A549 (cell line): ENCODE data around the gene NMRAL1. TPM values are rescaled to one million over a fixed set of nuclear protein-coding genes. Genes with fewer than 3 reads are reported as not detected.
A peak's percentile ranks its signal among the peaks of the same experiment; 100 is the strongest.

Source experiments
- ATAC-seq, 2 experiments: fragments of 200-7000 bp in 1 of 2; fragments of >200 bp in 1 of 2; cut with Nextera tagmentation in 1 of 2; cut with Tn5 transposase in 1 of 2; 3 replicates each; pipeline versions ENCODE4 v1.8.0 to v1.9.1; 2018 to 2020; ENCODE audit warnings: mild to moderate bottlenecking in 1 of 2, moderate library complexity in 1 of 2
- CTCF ChIA-PET: fragments of 300-600 bp; sonication (Branson Sonifier 250); formaldehyde crosslinking; extraction: SDS; loops from one replicate; lab custom pipeline; 2021; ENCODE audit warnings: antibody characterized with exemption, inconsistent platforms; lab: Yijun Ruan, JAX
- POLR2A ChIA-PET: fragments of 350-600 bp; formaldehyde crosslinking; extraction: SDS; loops from one replicate; lab custom pipeline; 2021; ENCODE audit warnings: antibody characterized with exemption, inconsistent platforms; lab: Yijun Ruan, JAX
- DNase-seq, 2 experiments: peaks; one replicate each; pipeline versions ENCODE4 v3.0.0 to v3.0.0-alpha.2; 2011 to 2016; ENCODE audit warnings: low read depth in 1 of 2, low spot score in 1 of 2
- FAIRE-seq: peaks from 2 replicates; lab custom pipeline; 2011; peaks lifted over from hg19 to GRCh38; lab: Jason Lieb, UNC
- H3K27ac ChIP-seq, 2 experiments: fragments of >200 bp; sonication (Bioruptor Twin); formaldehyde crosslinking; 3 replicates each; pipeline ENCODE4 v1.5.1; 2016 to 2017
- H3K4me1 ChIP-seq: fragments of >200 bp; sonication (Bioruptor Twin); formaldehyde crosslinking; 3 replicates; pipeline ENCODE4 v1.6.1; 2016
- H3K4me2 ChIP-seq: fragments of >200 bp; sonication (Bioruptor Twin); formaldehyde crosslinking; 3 replicates; pipeline ENCODE4 v1.6.1; 2016
- H3K4me3 ChIP-seq: fragments of >200 bp; sonication (Bioruptor Twin); formaldehyde crosslinking; 3 replicates; pipeline ENCODE4 v1.5.1; 2016
- H3K9me3 ChIP-seq: fragments of >200 bp; sonication (Bioruptor Twin); formaldehyde crosslinking; 3 replicates; pipeline ENCODE4 v1.6.1; 2016
- BHLHE40 ChIP-seq: IDR thresholded peaks from 2 replicates; pipeline ENCODE4 v1.6.1; 2012; ENCODE audit warnings: low read depth, low read length, inconsistent platforms
- CEBPB ChIP-seq, 2 experiments: fragments of >200 bp in 1 of 2; sonication (Bioruptor Twin) in 1 of 2; formaldehyde crosslinking in 1 of 2; IDR thresholded peaks; 2 replicates each; pipeline ENCODE4 v1.6.1; 2012 to 2016
- E2F6 ChIP-seq: IDR thresholded peaks from 2 replicates; pipeline ENCODE4 v1.6.1; 2012; ENCODE audit warnings: low read depth, borderline replicate concordance
- ELK1 ChIP-seq: fragments of 150-350 bp; IDR thresholded peaks from 2 replicates; pipeline ENCODE4 v1.6.1; 2014; ENCODE audit warnings: low read depth, mild to moderate bottlenecking, low read length
- EP300 ChIP-seq, 2 experiments: fragments of >200 bp; sonication (Bioruptor Twin); formaldehyde crosslinking; IDR thresholded peaks; 2 replicates in 1 of 2; 3 replicates in 1 of 2; pipeline ENCODE4 v1.6.1; 2016 to 2017
- ESRRA ChIP-seq: fragments of 150-350 bp; IDR thresholded peaks from 2 replicates; pipeline ENCODE4 v1.6.1; 2014; ENCODE audit warnings: mild to moderate bottlenecking, low read length, borderline replicate concordance
- FOSL2 ChIP-seq, 2 experiments: fragments of 450-650 bp in 1 of 2; fragments of >200 bp in 1 of 2; sonication (Bioruptor Twin) in 1 of 2; formaldehyde crosslinking; IDR thresholded peaks; 2 replicates each; pipeline versions ENCODE4 v1.5.0 to v1.6.1; 2016 to 2020; ENCODE audit warnings: mild to moderate bottlenecking in 1 of 2, moderate library complexity in 1 of 2
- GATA3 ChIP-seq: IDR thresholded peaks from 2 replicates; pipeline ENCODE4 v1.6.1; 2012; ENCODE audit warnings: borderline replicate concordance
- HOXA7 ChIP-seq: fragments of 250-450 bp; sonication (Bioruptor Pico); IDR thresholded peaks from 2 replicates; pipeline ENCODE4 v1.5.0; 2020; ENCODE audit warnings: mild to moderate bottlenecking, moderate library complexity
- HOXB5 ChIP-seq: fragments of 250-450 bp; sonication (Bioruptor Pico); IDR thresholded peaks from 2 replicates; pipeline ENCODE4 v1.5.0; 2020; ENCODE audit warnings: mild to moderate bottlenecking, moderate library complexity
- JUNB ChIP-seq: fragments of >200 bp; sonication (Bioruptor Twin); formaldehyde crosslinking; IDR thresholded peaks from 2 replicates; pipeline ENCODE4 v1.6.1; 2016
- MAFK ChIP-seq: fragments of 450-650 bp; IDR thresholded peaks from 2 replicates; pipeline ENCODE4 v1.6.1; 2014; ENCODE audit not compliant: partially characterized antibody
- MYC ChIP-seq: IDR thresholded peaks from 2 replicates; pipeline ENCODE4 v1.6.1; 2012; ENCODE audit warnings: mild to moderate bottlenecking, inconsistent platforms, low read length, improper control_type of control experiment, borderline replicate concordance
- NFE2L2 ChIP-seq: fragments of 150-350 bp; conservative IDR thresholded peaks from 2 replicates; pipeline ENCODE4 v1.6.1; 2014; ENCODE audit warnings: low read length
- NR3C1 ChIP-seq: fragments of >200 bp; sonication (Bioruptor Twin); formaldehyde crosslinking; IDR thresholded peaks from 3 replicates; pipeline ENCODE4 v1.6.1; 2017
- PHF8 ChIP-seq: fragments of 200-600 bp; sonication (generic); IDR thresholded peaks from 2 replicates; pipeline ENCODE4 v1.6.1; 2016; ENCODE audit warnings: low read depth, mild to moderate bottlenecking, antibody characterized with exemption, moderate library complexity, borderline replicate concordance
- SMC3 ChIP-seq: fragments of >200 bp; sonication (Bioruptor Twin); formaldehyde crosslinking; IDR thresholded peaks from 3 replicates; pipeline ENCODE4 v1.6.1; 2018; ENCODE audit warnings: inconsistent platforms
- TFCP2L1 ChIP-seq: fragments of 250-450 bp; sonication (Bioruptor Pico); IDR thresholded peaks from 2 replicates; pipeline ENCODE4 v1.5.0; 2021; ENCODE audit warnings: mild to moderate bottlenecking
- TP53 ChIP-seq: fragments of 250-450 bp; sonication (Bioruptor Pico); IDR thresholded peaks from 2 replicates; pipeline ENCODE4 v1.5.0; 2021; ENCODE audit warnings: mild to moderate bottlenecking, moderate library complexity
- ZC3H11A ChIP-seq: fragments of 450-650 bp; IDR thresholded peaks from 2 replicates; pipeline ENCODE4 v1.6.1; 2014; ENCODE audit warnings: antibody characterized with exemption, mild to moderate bottlenecking
- WGBS: methylation state at CpG from one replicate; pipeline ENCODE4 v1.1.6; 2017; ENCODE audit errors: missing lambda C conversion rate; 5-methylcytosine and 5-hydroxymethylcytosine counted together
- polyA plus RNA-seq, 4 experiments: library from polyadenylated mRNA; depleted of rRNA in 3 of 4; stranded (reverse); fragments of >200 nt; fragmentation: RNase III in 1 of 4; extraction: RNeasy Plus Mini Kit Qiagen cat#74134 plus additional on column Dnase treatment in 1 of 4; gene quantifications; 2 replicates in 3 of 4; 3 replicates in 1 of 4; pipeline ENCODE4 v1.2.3, GENCODE V29; 2011 to 2017
- TF ChIP-seq, protein P1 (sequence below): fragments of >200 bp; sonication (Bioruptor Twin); formaldehyde crosslinking; IDR thresholded peaks from 2 replicates; pipeline ENCODE4 v1.6.1; 2016
- TF ChIP-seq, protein P2 (sequence below): fragments of 250-450 bp; sonication (Bioruptor Pico); IDR thresholded peaks from 2 replicates; pipeline ENCODE4 v1.5.0; 2020; ENCODE audit warnings: low read depth, mild to moderate bottlenecking, moderate library complexity
- TF ChIP-seq, protein P3 (sequence below): fragments of 250-450 bp; sonication (Bioruptor Pico); IDR thresholded peaks from 2 replicates; pipeline ENCODE4 v1.5.0; 2021; ENCODE audit warnings: mild to moderate bottlenecking, moderate library complexity, borderline replicate concordance

Gene NMRAL1
- polyA plus RNA-seq, 2 of the 4 experiments (the other 2 are of a cell fraction): 36.4 to 48.8 TPM

DNA sequence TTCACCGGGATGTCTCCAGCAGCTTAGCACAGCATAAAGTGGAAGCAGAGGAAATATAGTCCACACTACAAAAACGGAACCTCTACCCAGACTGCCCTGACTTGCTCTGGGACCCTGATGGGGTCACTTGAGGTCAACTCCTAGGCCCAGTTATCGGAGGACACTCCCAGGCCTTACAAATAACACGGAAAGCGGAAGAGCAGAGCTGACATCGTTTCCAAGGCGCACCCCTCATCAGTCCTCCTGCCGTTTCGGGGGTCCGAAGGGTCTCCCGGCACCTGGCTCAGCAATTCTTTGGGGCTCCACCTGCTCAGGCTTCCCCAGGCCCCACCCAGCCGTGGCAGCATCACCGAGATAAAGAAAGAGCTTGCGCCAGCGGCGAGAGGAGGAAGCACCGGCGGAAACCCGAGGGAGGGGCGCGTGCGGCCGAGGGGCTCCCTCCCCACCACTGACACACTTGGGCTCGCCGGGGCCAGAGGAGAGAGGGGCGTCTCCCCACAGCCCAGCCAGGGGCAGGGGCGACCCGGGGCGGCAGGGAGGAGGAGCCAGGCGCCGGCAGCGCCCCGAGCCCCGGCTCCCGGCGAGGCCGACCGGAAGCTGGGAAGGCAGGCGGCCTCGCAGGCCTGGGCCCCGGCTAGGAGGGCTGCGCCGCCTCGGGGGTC lies 58.8 kb downstream of the NMRAL1 start:
- no peak for FAIRE-seq
- Histone ChIP-seq H3K27ac (peak overlapping the region; percentile 73 to 91), H3K9me3 (no peaks in the 10 kb centered on the region)
- TF ChIP-seq MAFK (peak; percentile 21), GATA3 (0 out of 2 replicates have a peak, but pooled peaks have one; percentile 2), JUNB (no peak)
- TF ChIP-seq, all 56 proteins: peak for 2
- 22% methylated on average over 5 of the region's 44 CpGs for WGBS
- CTCF ChIA-PET: interaction anchor here (0.7 to 32.6 kb wide), 7 partner anchors 13 to 162 kb away, joined by 3 to 833 read pairs (median 7); partner anchors contain the start of genes NMRAL1 and VASN
- ATAC-seq (peak; percentile 63 to 70), DNase-seq (peak in 1 of 2 experiments; percentile 54)
- Histone ChIP-seq H3K4me1 (peaks cover 8% of the 10 kb centered on the region), H3K4me2 (peak overlapping the region; percentile 91), H3K4me3 (peak overlapping the region; percentile 83)
- POLR2A ChIA-PET: interaction anchor here (0.5 to 1.6 kb wide), 3 partner anchors 9 to 84 kb away, joined by 3 to 4 read pairs (median 3); partner anchors contain the start of gene PAM16

DNA sequence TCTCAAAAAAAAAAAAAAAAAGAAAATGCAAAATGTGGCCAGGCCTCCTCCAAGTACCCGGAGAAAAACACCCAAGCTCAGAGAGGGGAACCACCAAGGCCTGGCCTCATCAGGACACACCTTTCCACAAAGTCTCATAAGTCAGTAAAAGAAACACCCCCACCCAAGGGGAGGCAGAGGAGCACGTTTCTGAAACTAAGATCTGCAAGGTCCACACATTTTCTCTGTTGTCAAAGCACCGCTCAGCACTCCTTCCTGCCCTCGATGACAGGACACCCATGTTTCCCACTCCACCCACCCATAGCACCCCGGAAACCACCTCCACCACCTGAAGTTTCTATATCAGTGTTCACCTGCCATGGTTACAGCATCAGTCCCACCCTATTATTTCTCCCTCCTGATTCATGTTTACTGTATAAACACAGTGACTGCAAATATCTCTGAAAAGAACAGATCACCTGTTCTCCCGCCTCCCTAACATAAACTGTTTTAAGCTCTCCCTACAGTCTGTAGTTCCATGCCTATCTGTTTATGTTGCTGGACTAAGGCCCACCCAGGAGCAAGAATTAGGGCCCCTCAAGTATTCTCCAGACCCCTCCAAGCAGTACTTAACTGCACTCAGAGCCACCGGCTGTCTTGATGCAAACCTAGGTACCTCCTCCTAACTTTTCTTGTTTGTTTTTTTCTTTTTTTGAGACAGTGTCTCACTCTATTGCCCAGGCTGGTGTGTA lies 60.1 kb downstream of the NMRAL1 start:
- Histone ChIP-seq H3K9me3 (no peaks in the 10 kb centered on the region), H3K27ac (no peak overlapping the region), H3K4me1 (peaks cover 8% of the 10 kb centered on the region), H3K4me3 (no peak overlapping the region), H3K4me2 (peak overlapping the region; percentile 91; the same call in 2 of the 3 replicates)
- ATAC-seq (no peak), DNase-seq (no peak), FAIRE-seq (no peak)
- WGBS: 91% methylated on average over 7 of the region's 7 CpGs
- ChIA-PET POLR2A (interaction anchor here (0.5 to 0.9 kb wide), 2 partner anchors 12 to 231 kb away, joined by 5 to 6 read pairs; no protein-coding TSS in a partner anchor), CTCF (interaction anchor here (0.6 to 32.6 kb wide), 5 partner anchors 12 to 125 kb away, joined by 3 to 833 read pairs (median 3); partner anchors contain the start of gene VASN)
- no peak for TF ChIP-seq HOXA7 (CRISPR knock-in tag)
- no peak for TF ChIP-seq BHLHE40
- no peak for TF ChIP-seq FOSL2 (IDR thresholded peaks at IDR 0.05)
- TF ChIP-seq FOSL2 (CRISPR knock-in tag; IDR thresholded peaks at IDR 0.05): no peak
- no peak for TF ChIP-seq JUNB
- no peak for TF ChIP-seq MYC
- TF ChIP-seq ZC3H11A: no peak
- TF ChIP-seq E2F6: no peak
- TF ChIP-seq NR3C1: no peak
- no peak for TF ChIP-seq ESRRA
- TF ChIP-seq, protein P1, sequence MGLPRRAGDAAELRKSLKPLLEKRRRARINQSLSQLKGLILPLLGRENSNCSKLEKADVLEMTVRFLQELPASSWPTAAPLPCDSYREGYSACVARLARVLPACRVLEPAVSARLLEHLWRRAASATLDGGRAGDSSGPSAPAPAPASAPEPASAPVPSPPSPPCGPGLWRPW: no peak
- TF ChIP-seq, all 56 proteins: peak for 0

DNA sequence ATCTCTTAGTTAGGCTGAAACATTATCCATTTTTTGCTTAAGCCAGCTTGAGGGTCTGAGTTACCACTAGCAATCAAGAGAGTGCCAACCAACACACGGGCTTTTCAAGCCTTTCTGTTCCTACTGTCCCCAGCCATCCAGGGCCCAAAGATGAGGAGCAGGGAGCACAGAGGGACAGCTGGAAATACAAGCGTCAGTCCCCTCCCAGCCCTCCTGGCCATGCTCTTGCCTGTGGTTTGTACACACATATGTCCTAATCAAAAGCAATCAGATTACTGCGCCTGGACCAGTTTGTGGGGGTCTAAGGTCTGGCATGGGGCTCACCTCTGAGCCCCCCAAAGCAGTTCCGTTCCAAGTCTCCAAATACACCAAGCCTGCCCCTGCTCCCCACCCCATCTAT lies 61.6 kb downstream of the NMRAL1 start:
- WGBS: 94% methylated on average over 4 of the region's 4 CpGs
- H3K4me2 ChIP-seq: no peak overlapping the region
- ChIA-PET POLR2A (no interaction called here), CTCF (interaction anchor here (1.2 to 32.6 kb wide), 3 partner anchors 10 to 159 kb away, joined by 3 to 833 read pairs (median 273); partner anchors contain the start of gene VASN)
- FAIRE-seq (no peak), DNase-seq (no peak), ATAC-seq (no peak)
- H3K9me3 ChIP-seq: no peaks in the 10 kb centered on the region
- TF ChIP-seq HOXB5 (CRISPR knock-in tag) (no peak), TP53 (CRISPR knock-in tag) (no peak)
- TF ChIP-seq, protein P2, sequence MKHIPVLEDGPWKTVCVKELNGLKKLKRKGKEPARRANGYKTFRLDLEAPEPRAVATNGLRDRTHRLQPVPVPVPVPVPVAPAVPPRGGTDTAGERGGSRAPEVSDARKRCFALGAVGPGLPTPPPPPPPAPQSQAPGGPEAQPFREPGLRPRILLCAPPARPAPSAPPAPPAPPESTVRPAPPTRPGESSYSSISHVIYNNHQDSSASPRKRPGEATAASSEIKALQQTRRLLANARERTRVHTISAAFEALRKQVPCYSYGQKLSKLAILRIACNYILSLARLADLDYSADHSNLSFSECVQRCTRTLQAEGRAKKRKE: no peak
- peaks cover 8% of the 10 kb centered on the region for H3K4me1 ChIP-seq
- no peak overlapping the region for H3K27ac ChIP-seq
- no peak overlapping the region for H3K4me3 ChIP-seq

- CTCF ChIA-PET: interaction anchor here (1.1 to 32.6 kb wide), 4 partner anchors 9 to 152 kb away, joined by 3 to 833 read pairs (median 456); partner anchors contain the start of gene VASN
- Histone ChIP-seq H3K9me3 (no peaks in the 10 kb centered on the region), H3K4me3 (no peak overlapping the region), H3K4me2 (no peak overlapping the region), H3K27ac (no peak overlapping the region), H3K4me1 (peaks cover 8% of the 10 kb centered on the region)
- WGBS: 95% methylated on average over 8 of the region's 8 CpGs
- POLR2A ChIA-PET: no interaction called here
- FAIRE-seq (no peak), DNase-seq (no peak), ATAC-seq (no peak)
- TF ChIP-seq CEBPB (IDR thresholded peaks at IDR 0.05) (no peak), NFE2L2 (no peak), BHLHE40 (no peak), NR3C1 (no peak), EP300 (IDR thresholded peaks at IDR 0.05) (no peak), SMC3 (no peak), TFCP2L1 (CRISPR knock-in tag) (no peak), ZC3H11A (no peak), PHF8 (no peak), MYC (no peak), ELK1 (no peak)
- TF ChIP-seq, protein P3, sequence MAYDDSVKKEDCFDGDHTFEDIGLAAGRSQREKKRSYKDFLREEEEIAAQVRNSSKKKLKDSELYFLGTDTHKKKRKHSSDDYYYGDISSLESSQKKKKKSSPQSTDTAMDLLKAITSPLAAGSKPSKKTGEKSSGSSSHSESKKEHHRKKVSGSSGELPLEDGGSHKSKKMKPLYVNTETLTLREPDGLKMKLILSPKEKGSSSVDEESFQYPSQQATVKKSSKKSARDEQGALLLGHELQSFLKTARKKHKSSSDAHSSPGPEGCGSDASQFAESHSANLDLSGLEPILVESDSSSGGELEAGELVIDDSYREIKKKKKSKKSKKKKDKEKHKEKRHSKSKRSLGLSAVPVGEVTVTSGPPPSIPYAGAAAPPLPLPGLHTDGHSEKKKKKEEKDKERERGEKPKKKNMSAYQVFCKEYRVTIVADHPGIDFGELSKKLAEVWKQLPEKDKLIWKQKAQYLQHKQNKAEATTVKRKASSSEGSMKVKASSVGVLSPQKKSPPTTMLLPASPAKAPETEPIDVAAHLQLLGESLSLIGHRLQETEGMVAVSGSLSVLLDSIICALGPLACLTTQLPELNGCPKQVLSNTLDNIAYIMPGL (CRISPR knock-in tag): no peak
These were observed 62.3 kb downstream of the NMRAL1 start for GRCh38 chr16:4412159-4412558.
